A549 (cell line): ENCODE measurements around the gene FCHSD1.

Source experiments
- CBX8 ChIP-seq: fragments of 200-600 bp; sonication (generic); IDR thresholded peaks from 2 replicates; pipeline ENCODE4 v1.6.1; 2016
- CTCF ChIP-seq: fragments of >200 bp; sonication (Bioruptor Twin); formaldehyde crosslinking; IDR thresholded peaks from 3 replicates; pipeline ENCODE4 v1.5.1; 2016
- E2F6 ChIP-seq: IDR thresholded peaks from 2 replicates; pipeline ENCODE4 v1.6.1; 2012; ENCODE audit warnings: low read depth, borderline replicate concordance
- KDM1A ChIP-seq: fragments of 200-600 bp; sonication (generic); IDR thresholded peaks from 2 replicates; pipeline ENCODE4 v1.6.1; 2016; ENCODE audit warnings: low read depth, mild to moderate bottlenecking
- MAX ChIP-seq: IDR thresholded peaks from 2 replicates; pipeline ENCODE4 v1.6.1; 2012
- MYC ChIP-seq: IDR thresholded peaks from 2 replicates; pipeline ENCODE4 v1.6.1; 2012; ENCODE audit warnings: mild to moderate bottlenecking, inconsistent platforms, low read length, improper control_type of control experiment, borderline replicate concordance
- SMC3 ChIP-seq: fragments of >200 bp; sonication (Bioruptor Twin); formaldehyde crosslinking; IDR thresholded peaks from 3 replicates; pipeline ENCODE4 v1.6.1; 2018; ENCODE audit warnings: inconsistent platforms

- TF ChIP-seq E2F6 (no peak), KDM1A (no peak), CTCF (no peak), SMC3 (no peak), MAX (no peak), CBX8 (no peak), MYC (no peak)
Observed at GRCh38 chr5:141677415-141677814, 26.2 kb upstream of the FCHSD1 start.
